Astrocyte of the hippocampus (primary cell): ENCODE measurements around the gene CACTIN.
"Not testable (repeated sequence)": the region's sequence is repeated elsewhere in the genome, so short reads cannot be mapped to it uniquely, and the experiment has no call there.

Source experiments
- DNase-seq: peaks from one replicate; pipeline ENCODE4 v3.0.0; 2011; ENCODE audit warnings: low read depth, low spot score

The CACTIN gene

GRCh38 chr19:3663838-3664237, 37.2 kb upstream of the CACTIN start:
- DNase-seq: no peak

GRCh38 chr19:3661284-3662238, 35.0 kb upstream of the CACTIN start:
- no peak for DNase-seq

- DNase-seq: no peak
These were observed 34.1 kb upstream of the CACTIN start for GRCh38 chr19:3660493-3661219.

- no peak for DNase-seq
These were observed 33.1 kb upstream of the CACTIN start for GRCh38 chr19:3659746-3660112.

- no peak for DNase-seq
These were observed 32.5 kb upstream of the CACTIN start for GRCh38 chr19:3658870-3659745.

GRCh38 chr19:3658004-3658869, 31.6 kb upstream of the CACTIN start:
- no peak for DNase-seq

GRCh38 chr19:3657395-3657769, 30.8 kb upstream of the CACTIN start:
- no peak for DNase-seq

- no peak for DNase-seq
These were observed 30.3 kb upstream of the CACTIN start for GRCh38 chr19:3656747-3657394.

- peak; percentile 28 for DNase-seq
These were observed 29.6 kb upstream of the CACTIN start for GRCh38 chr19:3656073-3656746.

- peak; percentile 95 for DNase-seq
These were observed 28.9 kb upstream of the CACTIN start for GRCh38 chr19:3655402-3656072.

GRCh38 chr19:3653865-3654513, 27.4 kb upstream of the CACTIN start:
- no peak for DNase-seq

GRCh38 chr19:3653081-3653795, 26.6 kb upstream of the CACTIN start:
- no peak for DNase-seq

- no peak for DNase-seq
These were observed 25.8 kb upstream of the CACTIN start for GRCh38 chr19:3652422-3652821.

GRCh38 chr19:3651684-3652083, 25.1 kb upstream of the CACTIN start:
- no peak for DNase-seq

GRCh38 chr19:3649888-3650287, 23.3 kb upstream of the CACTIN start:
- no peak for DNase-seq

GRCh38 chr19:3648037-3648905, 21.7 kb upstream of the CACTIN start:
- no peak for DNase-seq

GRCh38 chr19:3647102-3647501, 20.5 kb upstream of the CACTIN start:
- not testable (repeated sequence) for DNase-seq
